MCF 10A (cell line): ENCODE measurements around the gene SARDH. TPM values are rescaled to one million over a fixed set of nuclear protein-coding genes. Genes with fewer than 3 reads are reported as not detected.

Experiments used
- BruUV-seq: library from RNA; stranded (reverse); fragments of 400-500 nt; replicated peaks from 2 replicates; lab custom pipeline; 2021; lab: Mats Ljungman, UMichigan
- CTCF ChIA-PET: fragments of 300-600 bp; sonication (Branson Sonifier 250); formaldehyde crosslinking; extraction: SDS; loops from one replicate; lab custom pipeline; 2021; ENCODE audit warnings: antibody characterized with exemption, inconsistent platforms; lab: Yijun Ruan, JAX
- POLR2A ChIA-PET: fragments of 300-600, 350-650 bp; sonication (Branson Sonifier 250); formaldehyde crosslinking; extraction: SDS; loops from one replicate; lab custom pipeline; 2020; ENCODE audit warnings: antibody characterized with exemption, inconsistent platforms; lab: Yijun Ruan, JAX
- DNase-seq: peaks from one replicate; pipeline ENCODE4 v3.0.0-alpha.2; 2018; ENCODE audit not compliant: unreplicated experiment
- H3K27ac Mint-ChIP-seq: one replicate; pipeline ENCODE4 v1.8.0; 2022; ENCODE audit warnings: mild to moderate bottlenecking, low read depth, mixed read lengths; ENCODE audit not compliant: unreplicated experiment
- H3K27me3 Mint-ChIP-seq: one replicate; pipeline ENCODE4 v1.8.0; 2022; ENCODE audit warnings: mixed read lengths; ENCODE audit not compliant: insufficient read depth, unreplicated experiment
- H3K36me3 Mint-ChIP-seq: one replicate; pipeline ENCODE4 v1.8.0; 2022; ENCODE audit warnings: mild to moderate bottlenecking, moderate library complexity, mixed read lengths; ENCODE audit not compliant: insufficient read depth, unreplicated experiment
- H3K4me1 Mint-ChIP-seq: one replicate; pipeline ENCODE4 v1.8.0; 2022; ENCODE audit warnings: mixed read lengths; ENCODE audit not compliant: insufficient read depth, unreplicated experiment
- H3K4me3 Mint-ChIP-seq: one replicate; pipeline ENCODE4 v1.8.0; 2022; ENCODE audit warnings: mild to moderate bottlenecking, moderate library complexity, mixed read lengths; ENCODE audit not compliant: unreplicated experiment
- H3K9me3 Mint-ChIP-seq: one replicate; pipeline ENCODE4 v1.8.0; 2022; ENCODE audit warnings: mixed read lengths; ENCODE audit not compliant: unreplicated experiment
- intact Hi-C: fragments of 100-400 bp; cut with micrococcal nuclease; formaldehyde crosslinking; loops from 2 replicates; pipeline ENCODE4 v1.14.1; 2022
- total RNA-seq: library from RNA; stranded (reverse); gene quantifications from 2 replicates; pipeline ENCODE4 v1.2.3, GENCODE V29; 2022
- TF ChIP-seq, protein P1 (sequence below): fragments of 200-600 bp; IDR thresholded peaks from one replicate; pipeline ENCODE4 v1.8.0; 2022; ENCODE audit warnings: antibody characterized with exemption, mild to moderate bottlenecking; ENCODE audit not compliant: unreplicated experiment

Gene SARDH
- total RNA-seq, 1 experiment from 2014 or later = not detected

DNA sequence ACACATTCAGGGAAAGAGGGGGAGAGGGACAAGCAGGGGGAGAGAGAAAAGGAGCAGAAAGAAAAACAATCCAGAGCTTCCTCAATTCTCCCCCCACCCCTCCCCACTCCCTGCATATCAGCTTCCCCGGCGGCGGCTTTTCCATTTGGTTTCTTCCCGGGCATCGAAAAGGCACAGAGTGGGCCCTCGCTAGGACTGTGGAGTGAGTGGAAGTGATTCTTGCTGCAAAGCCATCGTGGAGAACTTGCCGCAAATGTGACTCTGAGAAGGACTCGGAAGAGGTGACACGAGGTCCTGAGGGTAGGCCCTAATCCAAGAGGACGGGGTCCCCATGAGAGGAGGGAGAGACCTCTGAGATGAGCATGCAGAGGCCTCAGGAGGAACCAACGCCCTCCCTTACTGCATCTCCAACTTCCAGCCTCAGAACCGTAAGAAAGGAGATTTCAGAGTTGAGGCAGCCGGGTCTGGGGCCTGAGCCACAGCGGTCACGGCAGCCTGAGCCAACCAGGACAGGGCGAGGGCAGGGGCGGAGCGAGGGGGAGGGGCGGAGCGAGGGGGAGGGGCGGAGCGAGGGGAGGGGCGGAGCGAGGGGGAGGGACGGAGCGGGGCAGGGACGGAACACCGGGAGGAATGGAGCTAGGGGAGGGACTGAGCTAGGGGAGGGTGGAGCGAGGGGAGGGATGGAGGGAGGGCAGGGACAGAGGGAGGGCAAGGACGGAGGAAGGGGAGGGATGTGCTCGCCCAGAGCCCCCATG is 21.2 kb upstream of the SARDH start:
- POLR2A ChIA-PET = no interaction called here

DNA sequence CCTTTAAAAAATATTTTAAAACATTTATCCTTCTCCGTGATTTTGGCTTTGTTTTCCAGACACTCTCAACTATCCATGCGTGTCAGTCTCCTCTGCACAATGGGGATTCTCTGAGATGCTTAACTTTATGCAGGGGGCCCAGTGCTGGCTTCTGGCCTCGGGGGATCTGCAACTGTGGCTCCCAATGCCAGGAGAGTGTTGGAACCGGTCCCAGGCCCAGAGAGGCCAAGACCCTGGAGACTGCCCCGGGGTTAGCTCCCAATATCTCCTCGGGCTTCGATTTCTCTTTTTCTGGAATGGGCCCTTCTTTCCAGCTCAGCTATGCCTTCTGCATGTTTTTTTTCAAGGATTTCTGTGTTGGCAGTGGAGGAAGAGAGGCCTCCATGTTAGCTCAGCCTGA is 20.1 kb upstream of the SARDH start:
- ChIA-PET POLR2A (no interaction called here), CTCF (interaction anchor here (0.8 to 1.4 kb wide), 2 partner anchors 16 to 83 kb away, joined by 3 to 5 read pairs; no protein-coding TSS in a partner anchor)
- H3K4me3 Mint-ChIP-seq = no peak overlapping the region
- H3K36me3 Mint-ChIP-seq = peaks cover 12% of the 10 kb centered on the region
- intact Hi-C loops = no loop called here
- TF ChIP-seq, protein P1, sequence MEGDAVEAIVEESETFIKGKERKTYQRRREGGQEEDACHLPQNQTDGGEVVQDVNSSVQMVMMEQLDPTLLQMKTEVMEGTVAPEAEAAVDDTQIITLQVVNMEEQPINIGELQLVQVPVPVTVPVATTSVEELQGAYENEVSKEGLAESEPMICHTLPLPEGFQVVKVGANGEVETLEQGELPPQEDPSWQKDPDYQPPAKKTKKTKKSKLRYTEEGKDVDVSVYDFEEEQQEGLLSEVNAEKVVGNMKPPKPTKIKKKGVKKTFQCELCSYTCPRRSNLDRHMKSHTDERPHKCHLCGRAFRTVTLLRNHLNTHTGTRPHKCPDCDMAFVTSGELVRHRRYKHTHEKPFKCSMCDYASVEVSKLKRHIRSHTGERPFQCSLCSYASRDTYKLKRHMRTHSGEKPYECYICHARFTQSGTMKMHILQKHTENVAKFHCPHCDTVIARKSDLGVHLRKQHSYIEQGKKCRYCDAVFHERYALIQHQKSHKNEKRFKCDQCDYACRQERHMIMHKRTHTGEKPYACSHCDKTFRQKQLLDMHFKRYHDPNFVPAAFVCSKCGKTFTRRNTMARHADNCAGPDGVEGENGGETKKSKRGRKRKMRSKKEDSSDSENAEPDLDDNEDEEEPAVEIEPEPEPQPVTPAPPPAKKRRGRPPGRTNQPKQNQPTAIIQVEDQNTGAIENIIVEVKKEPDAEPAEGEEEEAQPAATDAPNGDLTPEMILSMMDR = no peak
- H3K9me3 Mint-ChIP-seq = no peaks in the 10 kb centered on the region
- H3K27ac Mint-ChIP-seq = no peak overlapping the region
- BruUV-seq = no TSS peak
- DNase-seq = no peak
- no peaks in the 10 kb centered on the region for H3K27me3 Mint-ChIP-seq
- no peaks in the 10 kb centered on the region for H3K4me1 Mint-ChIP-seq

More for the DNA sequence above, 21.2 kb upstream of the SARDH start:
- Mint-ChIP-seq H3K4me3 (no peak overlapping the region), H3K4me1 (no peaks in the 10 kb centered on the region), H3K9me3 (no peaks in the 10 kb centered on the region), H3K36me3 (peaks cover 12% of the 10 kb centered on the region), H3K27ac (no peak overlapping the region), H3K27me3 (no peaks in the 10 kb centered on the region)
- no TSS peak for BruUV-seq
- CTCF ChIA-PET = interaction anchor here (0.6 to 1.4 kb wide), 4 partner anchors 17 to 604 kb away, joined by 3 to 4 read pairs (median 3); no protein-coding TSS in a partner anchor
- no peak for DNase-seq
- intact Hi-C loops = no loop called here
- TF ChIP-seq, protein P1 = no peak

DNA sequence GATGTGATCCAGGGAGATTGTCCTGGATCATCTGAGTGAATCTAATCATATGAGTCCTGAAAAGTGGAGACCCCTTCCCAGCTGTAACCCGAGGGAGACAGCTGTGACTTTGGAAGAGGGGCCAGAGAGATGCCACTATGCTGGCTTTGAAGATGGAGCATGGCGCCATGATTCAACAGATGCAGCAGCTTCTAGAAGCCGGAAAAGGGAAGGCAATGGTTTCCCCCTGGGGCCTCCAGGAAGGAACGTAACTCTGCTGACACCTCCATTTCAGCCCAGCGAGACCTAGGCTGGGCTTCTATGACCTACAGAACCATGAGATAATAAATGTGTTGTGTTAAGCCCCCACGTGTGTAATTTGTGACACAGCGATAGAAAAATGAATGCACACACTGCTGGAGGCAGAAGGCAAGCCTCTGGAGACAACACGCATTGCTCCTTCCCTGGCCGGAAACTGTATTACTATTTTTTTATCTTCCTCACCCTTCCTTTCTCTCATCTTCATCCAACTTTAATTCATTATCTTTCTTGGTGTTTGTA is 16.6 kb upstream of the SARDH start:
- CTCF ChIA-PET = no interaction called here
- peaks cover 6% of the 10 kb centered on the region for H3K36me3 Mint-ChIP-seq
- no peak for DNase-seq
- peaks cover 18% of the 10 kb centered on the region for H3K27me3 Mint-ChIP-seq
- peaks cover 13% of the 10 kb centered on the region for H3K9me3 Mint-ChIP-seq
- BruUV-seq = no TSS peak
- TF ChIP-seq, protein P1 = no peak
- POLR2A ChIA-PET = no interaction called here
- no peak overlapping the region for H3K27ac Mint-ChIP-seq
- intact Hi-C loops = no loop called here
- no peaks in the 10 kb centered on the region for H3K4me1 Mint-ChIP-seq
- H3K4me3 Mint-ChIP-seq = no peak overlapping the region

DNA sequence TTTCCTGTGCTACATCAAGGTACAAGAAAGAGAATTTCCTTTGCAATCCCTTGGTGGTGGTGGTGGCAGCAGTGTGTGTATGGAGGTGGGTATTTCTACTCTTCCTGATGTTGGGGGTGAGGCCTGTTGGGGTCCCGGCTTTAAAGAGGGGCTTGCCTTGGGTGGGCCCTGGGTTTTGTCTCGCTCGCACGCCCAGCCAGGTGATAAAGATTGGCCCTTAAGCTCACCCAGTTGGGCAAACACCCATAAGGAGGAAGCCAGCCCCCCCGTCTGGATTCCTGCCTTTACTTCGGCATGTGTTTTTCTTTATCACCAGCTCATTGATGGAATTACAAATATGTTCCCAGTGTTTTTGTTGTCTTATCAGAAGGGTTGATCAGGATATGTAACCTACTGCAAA is 16.0 kb upstream of the SARDH start:
- Mint-ChIP-seq H3K27me3 (peaks cover 18% of the 10 kb centered on the region), H3K9me3 (peaks cover 13% of the 10 kb centered on the region), H3K36me3 (peaks cover 6% of the 10 kb centered on the region), H3K4me1 (no peaks in the 10 kb centered on the region), H3K27ac (no peak overlapping the region), H3K4me3 (no peak overlapping the region)
- TF ChIP-seq, protein P1 = no peak
- BruUV-seq = no TSS peak
- no peak for DNase-seq
- intact Hi-C loops = no loop called here
- ChIA-PET CTCF (interaction anchor here (0.5 kb wide), 1 partner anchor 266 kb away, joined by 3 read pairs; no protein-coding TSS in a partner anchor), POLR2A (interaction anchor here (0.6 to 1.4 kb wide), 2 partner anchors 8 to 11 kb away, joined by 3 to 4 read pairs; no protein-coding TSS in a partner anchor)
